GM19099 (cell line): ENCODE data around the gene FBXW11.

Experiments used
- POLR2A ChIP-seq: IDR thresholded peaks from 3 replicates; pipeline ENCODE4 v1.6.1; 2011; ENCODE audit warnings: low read depth; ENCODE audit not compliant: insufficient read length; ENCODE audit errors: extremely low read depth

The FBXW11 gene

DNA sequence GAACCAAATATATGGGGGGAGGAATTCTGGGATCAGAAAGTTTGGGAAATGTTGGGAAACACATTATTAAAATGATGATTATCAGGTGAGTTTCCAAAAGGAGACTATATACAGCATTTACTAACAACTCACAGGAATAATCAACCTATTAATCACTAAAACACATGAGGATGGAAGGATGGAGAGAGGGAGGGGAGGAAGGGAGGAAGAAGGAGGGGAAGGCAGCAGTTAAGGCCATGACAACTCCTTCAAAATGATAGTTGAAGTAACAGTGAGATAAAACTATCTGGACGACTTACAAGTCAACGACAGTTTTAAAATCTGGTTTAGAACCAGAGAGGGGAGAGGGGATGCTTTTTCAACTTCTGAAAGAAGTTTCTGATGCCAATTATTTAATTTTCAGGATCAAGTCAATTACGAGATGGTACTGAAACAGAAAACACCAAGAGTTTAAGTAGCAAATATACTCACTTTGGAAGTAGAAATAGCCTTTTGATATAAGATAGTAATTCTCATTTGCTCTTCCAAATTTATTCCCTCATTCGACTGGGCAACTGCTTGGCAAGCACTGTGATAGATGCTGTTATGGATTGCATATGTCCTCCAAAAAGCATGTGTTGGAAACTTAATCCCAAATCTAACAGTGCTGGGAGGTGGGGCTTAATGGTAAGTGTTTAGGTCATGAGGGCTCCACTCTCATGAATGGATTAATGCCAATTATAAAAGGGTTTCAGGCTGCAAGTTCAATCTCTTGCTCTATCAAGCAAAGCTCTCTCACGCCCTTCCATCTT, 30.4 kb downstream of the FBXW11 start:
- TF ChIP-seq POLR2A: no peak

- TF ChIP-seq POLR2A: no peak
These were observed 31.1 kb downstream of the FBXW11 start for GRCh38 chr5:171975262-171975876.

DNA sequence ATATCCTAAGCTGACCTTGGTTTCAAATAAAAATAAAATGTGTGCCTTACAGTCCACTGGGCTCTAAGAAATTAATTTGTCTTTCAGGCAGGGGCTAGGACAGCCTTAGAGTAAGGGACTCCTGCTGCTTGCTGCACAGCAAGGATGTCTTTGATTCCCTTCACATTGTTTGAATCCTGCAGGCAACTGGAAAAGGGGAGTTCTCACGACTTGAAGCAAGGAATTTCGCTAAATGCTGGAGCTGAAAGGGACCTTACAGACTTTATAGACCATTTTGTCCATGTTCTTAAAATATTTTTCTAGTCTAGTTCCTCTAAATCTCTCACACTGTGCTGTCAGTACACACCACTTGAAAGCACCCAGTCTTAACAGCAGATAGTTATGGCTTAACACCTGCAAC, 35.6 kb downstream of the FBXW11 start:
- TF ChIP-seq POLR2A: no peak

GRCh38 chr5:171969288-171969880, 37.1 kb downstream of the FBXW11 start:
- no peak for TF ChIP-seq POLR2A

- no peak for TF ChIP-seq POLR2A
These were observed 37.9 kb downstream of the FBXW11 start for GRCh38 chr5:171968531-171968930.

- TF ChIP-seq POLR2A: no peak
These were observed 39.5 kb downstream of the FBXW11 start for GRCh38 chr5:171966964-171967363.

DNA sequence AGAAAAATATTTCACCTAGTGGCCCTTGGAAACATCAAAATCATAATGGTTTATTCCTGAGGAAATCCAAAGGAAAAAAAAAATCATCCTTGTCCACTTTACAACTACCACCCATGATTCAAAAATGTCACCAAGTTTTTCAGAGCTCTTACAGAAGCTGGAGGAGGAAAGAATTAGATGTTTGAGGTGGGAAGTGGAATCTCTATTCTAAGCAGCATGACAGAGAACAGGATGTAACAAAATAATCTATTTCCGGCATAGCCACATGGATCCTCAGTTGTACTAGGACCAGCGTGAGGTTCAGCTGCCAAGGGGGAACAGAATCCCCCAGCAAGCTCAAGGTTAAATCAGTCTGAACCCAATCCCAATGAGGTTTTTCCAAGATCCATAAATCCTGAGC, 40.2 kb downstream of the FBXW11 start:
- no peak for TF ChIP-seq POLR2A

- TF ChIP-seq POLR2A: no peak
These were observed 40.7 kb downstream of the FBXW11 start for GRCh38 chr5:171965745-171966144.

DNA sequence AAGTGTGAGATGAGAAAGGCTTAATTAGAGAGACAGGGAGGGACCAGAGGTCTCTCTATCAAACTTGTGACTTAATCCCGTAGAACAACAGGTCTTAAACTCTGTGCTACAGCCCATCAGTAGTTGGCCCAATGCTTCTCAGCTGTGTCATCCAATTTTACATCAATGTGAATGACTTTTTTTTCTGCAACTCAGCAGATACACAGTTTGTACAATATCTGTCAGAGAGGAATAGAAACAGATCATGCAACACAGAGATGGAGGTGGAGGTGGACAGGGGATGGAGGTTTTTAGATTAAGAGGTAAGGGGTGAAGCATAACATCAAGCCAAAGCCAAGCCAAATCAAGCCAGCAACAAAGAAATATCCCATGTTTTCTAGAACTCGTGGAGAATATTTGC, 43.0 kb downstream of the FBXW11 start:
- TF ChIP-seq POLR2A: no peak

DNA sequence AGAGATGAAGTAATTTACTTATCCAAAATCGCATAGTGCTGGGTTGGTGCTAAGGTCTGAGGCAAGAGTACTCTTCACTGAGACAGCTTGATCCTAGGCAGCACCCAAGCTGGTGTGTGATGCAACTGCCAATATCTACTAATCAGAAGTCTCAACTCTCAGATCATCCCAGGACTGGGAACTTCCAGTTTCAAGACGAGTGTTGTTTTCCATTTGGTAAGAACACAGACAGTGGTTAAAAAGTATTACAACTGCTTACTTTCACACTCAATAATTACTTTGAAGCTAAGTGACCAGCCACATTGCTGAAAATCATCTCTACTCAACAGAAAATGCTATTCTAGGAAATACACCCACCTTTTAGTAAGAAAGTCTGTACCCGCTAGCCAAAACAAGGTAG, 45.3 kb downstream of the FBXW11 start:
- no peak for TF ChIP-seq POLR2A

GRCh38 chr5:171957591-171958251, 48.7 kb downstream of the FBXW11 start:
- no peak for TF ChIP-seq POLR2A

GRCh38 chr5:171956887-171957495, 49.4 kb downstream of the FBXW11 start:
- no peak for TF ChIP-seq POLR2A

GRCh38 chr5:171956314-171956713, 50.1 kb downstream of the FBXW11 start:
- TF ChIP-seq POLR2A: no peak

DNA sequence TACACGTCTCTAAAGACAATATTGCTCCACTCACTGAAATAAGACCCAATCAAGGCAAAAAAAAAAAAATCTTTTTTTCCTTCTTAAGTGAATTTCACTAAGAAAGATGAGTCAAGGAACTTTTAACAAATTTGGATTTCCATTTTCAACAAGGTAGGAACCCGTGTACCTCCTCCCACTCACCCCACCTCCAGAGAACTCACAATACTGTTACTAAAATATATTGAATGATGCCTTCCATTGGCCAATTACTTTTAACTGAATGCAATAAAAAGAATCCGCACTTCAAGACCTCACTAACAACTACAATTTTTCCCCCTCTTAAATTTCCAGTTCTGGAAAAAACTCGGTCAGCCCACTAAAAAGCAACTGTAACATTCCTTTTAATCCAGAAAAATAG, 50.7 kb downstream of the FBXW11 start:
- no peak for TF ChIP-seq POLR2A

DNA sequence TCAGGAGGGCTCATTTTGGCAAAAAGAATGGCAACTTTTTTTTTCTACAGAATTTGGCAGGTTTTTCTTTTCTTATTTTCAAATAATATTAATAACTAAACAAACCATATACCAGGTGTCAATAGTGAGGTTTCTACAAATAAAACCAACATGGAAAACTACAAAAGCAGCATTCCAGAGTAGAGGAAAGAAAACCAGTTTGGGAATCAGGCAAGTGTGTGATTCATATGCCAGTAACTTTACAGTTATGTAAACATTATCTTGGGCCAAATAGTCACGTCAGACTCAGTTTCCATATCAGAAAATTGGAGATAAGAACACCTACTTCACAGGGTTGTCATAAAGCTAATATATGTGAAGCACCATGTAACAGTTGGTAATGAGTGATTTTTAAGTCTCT, 51.7 kb downstream of the FBXW11 start:
- TF ChIP-seq POLR2A: no peak
